Measurements from ENCODE around the gene PDCD11. TPM values are rescaled to one million over a fixed set of nuclear protein-coding genes. Genes with fewer than 3 reads are reported as not detected.
"Not testable (repeated sequence)": the region's sequence is repeated elsewhere in the genome, so short reads cannot be mapped to it uniquely, and the experiment has no call there.

The PDCD11 gene, protein sequence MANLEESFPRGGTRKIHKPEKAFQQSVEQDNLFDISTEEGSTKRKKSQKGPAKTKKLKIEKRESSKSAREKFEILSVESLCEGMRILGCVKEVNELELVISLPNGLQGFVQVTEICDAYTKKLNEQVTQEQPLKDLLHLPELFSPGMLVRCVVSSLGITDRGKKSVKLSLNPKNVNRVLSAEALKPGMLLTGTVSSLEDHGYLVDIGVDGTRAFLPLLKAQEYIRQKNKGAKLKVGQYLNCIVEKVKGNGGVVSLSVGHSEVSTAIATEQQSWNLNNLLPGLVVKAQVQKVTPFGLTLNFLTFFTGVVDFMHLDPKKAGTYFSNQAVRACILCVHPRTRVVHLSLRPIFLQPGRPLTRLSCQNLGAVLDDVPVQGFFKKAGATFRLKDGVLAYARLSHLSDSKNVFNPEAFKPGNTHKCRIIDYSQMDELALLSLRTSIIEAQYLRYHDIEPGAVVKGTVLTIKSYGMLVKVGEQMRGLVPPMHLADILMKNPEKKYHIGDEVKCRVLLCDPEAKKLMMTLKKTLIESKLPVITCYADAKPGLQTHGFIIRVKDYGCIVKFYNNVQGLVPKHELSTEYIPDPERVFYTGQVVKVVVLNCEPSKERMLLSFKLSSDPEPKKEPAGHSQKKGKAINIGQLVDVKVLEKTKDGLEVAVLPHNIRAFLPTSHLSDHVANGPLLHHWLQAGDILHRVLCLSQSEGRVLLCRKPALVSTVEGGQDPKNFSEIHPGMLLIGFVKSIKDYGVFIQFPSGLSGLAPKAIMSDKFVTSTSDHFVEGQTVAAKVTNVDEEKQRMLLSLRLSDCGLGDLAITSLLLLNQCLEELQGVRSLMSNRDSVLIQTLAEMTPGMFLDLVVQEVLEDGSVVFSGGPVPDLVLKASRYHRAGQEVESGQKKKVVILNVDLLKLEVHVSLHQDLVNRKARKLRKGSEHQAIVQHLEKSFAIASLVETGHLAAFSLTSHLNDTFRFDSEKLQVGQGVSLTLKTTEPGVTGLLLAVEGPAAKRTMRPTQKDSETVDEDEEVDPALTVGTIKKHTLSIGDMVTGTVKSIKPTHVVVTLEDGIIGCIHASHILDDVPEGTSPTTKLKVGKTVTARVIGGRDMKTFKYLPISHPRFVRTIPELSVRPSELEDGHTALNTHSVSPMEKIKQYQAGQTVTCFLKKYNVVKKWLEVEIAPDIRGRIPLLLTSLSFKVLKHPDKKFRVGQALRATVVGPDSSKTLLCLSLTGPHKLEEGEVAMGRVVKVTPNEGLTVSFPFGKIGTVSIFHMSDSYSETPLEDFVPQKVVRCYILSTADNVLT (N-terminal part only)
- total RNA-seq: 11.2 TPM
- long read RNA-seq, full-length matches to known transcripts: 3 of 22 reads
- long read RNA-seq, partial matches to known transcripts: 18 of 22 reads
- long read RNA-seq, other reads (novel, unspliced or antisense): 1 of 22 reads

DNA sequence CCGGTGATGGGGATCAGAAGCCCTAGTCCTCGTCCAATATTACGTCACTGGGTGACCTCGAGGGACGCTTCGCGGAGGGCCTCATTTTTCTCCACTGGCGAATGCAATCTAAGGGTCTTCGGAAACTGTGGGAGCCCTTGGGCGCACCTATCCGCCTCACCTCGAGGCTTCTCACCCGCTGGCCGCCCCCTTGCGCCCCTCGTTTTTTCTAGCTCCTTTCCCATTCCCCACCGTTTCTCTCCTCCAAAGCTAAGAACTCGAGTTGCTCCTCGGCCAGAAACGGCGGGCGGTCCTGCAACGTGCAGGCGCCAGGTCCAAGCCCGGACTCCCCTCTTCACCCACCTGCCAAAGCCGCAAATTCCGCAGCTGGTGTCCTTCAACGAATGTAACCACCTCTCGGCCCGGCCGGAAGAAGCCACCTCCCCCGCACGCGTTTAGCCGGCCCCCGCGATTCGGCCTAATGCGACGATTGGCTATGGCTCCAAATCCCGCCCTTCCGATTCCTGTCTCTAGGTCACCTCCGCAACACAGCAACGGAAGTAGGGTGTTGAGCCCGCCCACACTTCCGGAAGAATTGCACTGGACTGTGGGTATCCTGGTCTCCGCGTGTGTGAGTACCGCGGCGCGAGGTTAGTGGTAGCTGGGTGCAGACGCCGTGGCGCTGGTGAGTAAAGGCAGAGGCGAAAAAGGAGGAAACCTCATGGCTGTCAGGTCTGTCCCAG, at the start of gene PDCD11, which contains the start of gene ATP5MK:
PDCD11 (plus strand) TSS at position 560 of the 722 bp plus-strand sequence. CDS start 1,801 bp downstream, outside the sequence.
ATP5MK (minus strand) TSS at position 409 of the 722 bp plus-strand sequence. CDS start 4,018 bp downstream, outside the sequence.
- intact Hi-C loops (cut with micrococcal nuclease): no loop called here
- H3K36me3 ChIP-seq: peaks cover 53% of the 10 kb centered on the region

DNA sequence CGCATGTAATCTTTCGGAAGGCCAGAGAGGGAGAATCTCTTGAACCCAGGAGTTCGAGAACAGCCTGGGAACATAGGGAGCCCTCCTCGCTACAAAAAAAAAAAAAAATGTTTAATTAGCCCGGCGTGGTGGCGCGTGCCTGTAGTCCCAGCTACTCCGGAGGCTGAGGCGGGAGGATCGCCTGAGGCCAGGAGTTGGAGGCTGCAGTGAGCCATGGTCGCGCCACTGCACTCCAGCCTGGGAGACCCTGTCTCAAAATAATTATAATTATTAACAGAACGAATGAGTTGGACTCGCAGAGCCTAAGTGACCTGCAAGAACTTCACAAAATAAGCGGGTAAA, 46.3 kb upstream of the PDCD11 start:
- peak overlapping the region; percentile 91 for H3K4me3 ChIP-seq
- H3K36me3 ChIP-seq: peaks cover 39% of the 10 kb centered on the region
- H3K9me3 ChIP-seq (replicated peaks): no peaks in the 10 kb centered on the region
- intact Hi-C loops (cut with micrococcal nuclease): no loop called here
- TF ChIP-seq, protein P1, sequence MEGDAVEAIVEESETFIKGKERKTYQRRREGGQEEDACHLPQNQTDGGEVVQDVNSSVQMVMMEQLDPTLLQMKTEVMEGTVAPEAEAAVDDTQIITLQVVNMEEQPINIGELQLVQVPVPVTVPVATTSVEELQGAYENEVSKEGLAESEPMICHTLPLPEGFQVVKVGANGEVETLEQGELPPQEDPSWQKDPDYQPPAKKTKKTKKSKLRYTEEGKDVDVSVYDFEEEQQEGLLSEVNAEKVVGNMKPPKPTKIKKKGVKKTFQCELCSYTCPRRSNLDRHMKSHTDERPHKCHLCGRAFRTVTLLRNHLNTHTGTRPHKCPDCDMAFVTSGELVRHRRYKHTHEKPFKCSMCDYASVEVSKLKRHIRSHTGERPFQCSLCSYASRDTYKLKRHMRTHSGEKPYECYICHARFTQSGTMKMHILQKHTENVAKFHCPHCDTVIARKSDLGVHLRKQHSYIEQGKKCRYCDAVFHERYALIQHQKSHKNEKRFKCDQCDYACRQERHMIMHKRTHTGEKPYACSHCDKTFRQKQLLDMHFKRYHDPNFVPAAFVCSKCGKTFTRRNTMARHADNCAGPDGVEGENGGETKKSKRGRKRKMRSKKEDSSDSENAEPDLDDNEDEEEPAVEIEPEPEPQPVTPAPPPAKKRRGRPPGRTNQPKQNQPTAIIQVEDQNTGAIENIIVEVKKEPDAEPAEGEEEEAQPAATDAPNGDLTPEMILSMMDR (IDR thresholded peaks at IDR 0.05; ENCODE audit: borderline replicate concordance): no peak
- H3K27ac ChIP-seq (replicated peaks): peak overlapping the region; percentile 86
- H3K4me1 ChIP-seq: peaks cover 24% of the 10 kb centered on the region
- DNase-seq: no peak
- no peaks in the 10 kb centered on the region for H3K27me3 ChIP-seq (ENCODE audit: low read depth)

More for the DNA sequence above, at the start of gene PDCD11, which contains the start of gene ATP5MK:
- H3K27ac ChIP-seq (replicated peaks): peak within 1 kb of the TSS; percentile 95
- H3K4me3 ChIP-seq: peak within 1 kb of the TSS; percentile 88
- peak; percentile 98 for DNase-seq
- no peaks in the 10 kb centered on the region for H3K27me3 ChIP-seq (ENCODE audit: low read depth)
- TF ChIP-seq, protein P1 (IDR thresholded peaks at IDR 0.05; ENCODE audit: borderline replicate concordance): peak; percentile 31
- H3K9me3 ChIP-seq (replicated peaks): no peaks in the 10 kb centered on the region
- peaks cover 56% of the 10 kb centered on the region for H3K4me1 ChIP-seq

DNA sequence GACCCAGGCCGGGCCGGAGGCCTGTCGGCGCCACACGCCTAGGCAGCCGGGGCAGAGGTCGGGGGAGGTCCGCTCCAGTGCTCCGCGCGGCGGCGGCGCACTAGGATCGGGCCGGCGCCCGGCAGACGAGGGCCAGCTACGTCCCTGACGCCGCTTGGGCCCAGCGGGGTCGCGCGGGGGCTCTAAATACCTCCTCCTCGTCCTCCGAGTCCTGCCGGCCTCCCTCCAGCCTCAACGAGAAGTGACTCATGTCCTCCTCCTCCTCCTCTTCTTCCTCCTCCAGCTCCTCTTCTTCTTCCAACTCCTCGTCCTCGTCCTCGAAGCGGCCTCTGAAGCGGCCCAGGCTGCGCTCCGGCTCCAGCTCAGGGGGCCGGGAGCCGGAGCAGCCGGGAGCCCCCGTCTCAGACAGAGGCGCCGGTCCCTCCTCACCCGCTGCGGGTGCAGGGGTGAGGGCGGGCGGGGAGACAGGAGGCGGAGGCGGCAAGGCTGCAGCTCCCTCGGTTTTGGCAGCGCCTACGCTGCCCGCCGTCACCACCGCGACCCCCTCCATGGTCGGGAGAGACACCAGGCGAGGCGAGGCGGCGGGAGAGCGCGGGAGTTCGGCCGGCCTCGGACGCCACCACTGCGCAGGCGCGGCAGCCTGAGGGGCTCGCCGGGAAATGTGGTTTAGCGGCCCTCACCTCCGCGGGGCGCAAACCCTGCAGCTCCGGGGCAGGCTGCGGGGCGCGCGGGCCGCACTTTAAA, 45.7 kb upstream of the PDCD11 start, which contains the start of gene PCGF6:
PCGF6 (minus strand) TSS at position 624 of the 744 bp plus-strand sequence; CDS start at position 550, 74 bp downstream.
- DNase-seq: peak; percentile 85
- intact Hi-C loops (cut with micrococcal nuclease): no loop called here

DNA sequence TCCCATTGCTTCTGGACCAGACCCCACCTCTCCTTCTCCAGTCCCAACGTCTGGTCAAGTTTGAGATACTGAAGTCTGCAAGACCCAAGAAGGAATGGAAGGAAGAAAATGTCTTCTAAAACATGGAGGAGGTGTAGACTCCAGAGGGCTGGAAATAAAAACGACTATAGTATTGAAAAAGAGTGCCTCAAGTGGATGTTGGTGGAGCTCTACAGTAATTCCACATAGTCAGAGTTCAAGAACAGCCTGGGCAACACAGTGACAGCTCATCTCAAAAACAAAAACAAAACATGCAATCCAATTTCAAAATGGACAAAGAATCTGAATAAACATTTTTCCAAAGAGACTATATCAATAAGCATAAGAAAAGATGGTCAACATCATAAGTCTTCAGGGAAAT, 43.1 kb upstream of the PDCD11 start:
- no peak for DNase-seq
- Histone ChIP-seq H3K27ac (replicated peaks) (no peak overlapping the region), H3K27me3 (ENCODE audit: low read depth) (no peaks in the 10 kb centered on the region), H3K9me3 (replicated peaks) (no peaks in the 10 kb centered on the region), H3K36me3 (peaks cover 8% of the 10 kb centered on the region), H3K4me3 (no peak overlapping the region), H3K4me1 (peaks cover 24% of the 10 kb centered on the region)
- intact Hi-C loops (cut with micrococcal nuclease): no loop called here
- TF ChIP-seq, protein P1 (IDR thresholded peaks at IDR 0.05; ENCODE audit: borderline replicate concordance): no peak

More for the DNA sequence above, 45.7 kb upstream of the PDCD11 start, which contains the start of gene PCGF6:
- Histone ChIP-seq H3K36me3 (peaks cover 34% of the 10 kb centered on the region), H3K9me3 (replicated peaks) (no peaks in the 10 kb centered on the region), H3K4me3 (peak within 1 kb of the TSS; percentile 91), H3K27ac (replicated peaks) (peak within 1 kb of the TSS; percentile 86), H3K4me1 (peaks cover 24% of the 10 kb centered on the region), H3K27me3 (ENCODE audit: low read depth) (no peaks in the 10 kb centered on the region)
- TF ChIP-seq, protein P1 (IDR thresholded peaks at IDR 0.05; ENCODE audit: borderline replicate concordance): peak; percentile 37

DNA sequence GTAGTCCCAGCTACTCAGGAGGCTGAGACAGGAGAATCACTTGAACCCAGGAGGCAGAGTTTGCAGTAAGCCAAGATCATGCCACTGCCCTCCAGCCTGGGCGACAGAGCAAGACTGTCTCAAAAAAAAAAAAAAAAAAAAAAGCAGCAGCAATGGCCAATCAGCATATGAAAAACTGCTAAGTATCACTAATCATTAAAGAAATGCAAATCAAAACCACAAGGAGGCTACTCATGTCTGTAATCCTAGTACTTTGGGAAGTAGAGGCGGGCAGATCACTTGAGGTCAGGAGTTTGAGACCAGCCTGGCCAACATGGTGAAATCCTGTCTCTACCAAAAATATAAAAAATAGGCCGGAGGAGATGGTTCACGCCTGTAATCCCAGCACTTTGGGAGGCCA, 41.9 kb upstream of the PDCD11 start:
- intact Hi-C loops (cut with micrococcal nuclease); H3K4me3 ChIP-seq: not testable (repeated sequence)

More for the DNA sequence above, 41.9 kb upstream of the PDCD11 start:
- peaks cover 20% of the 10 kb centered on the region for H3K4me1 ChIP-seq
- not testable (repeated sequence) for H3K27me3 ChIP-seq (ENCODE audit: low read depth); H3K9me3 ChIP-seq (replicated peaks); H3K27ac ChIP-seq (replicated peaks); DNase-seq; H3K36me3 ChIP-seq
